GM21381 (cell line): ENCODE data around the gene GGT5.
"Not testable (repeated sequence)": the region's sequence is repeated elsewhere in the genome, so short reads cannot be mapped to it uniquely, and the experiment has no call there.

Experiments used
- ATAC-seq: cut with Tn5 transposase; IDR thresholded peaks from one replicate; pipeline ENCODE4 v1.9.1; 2021; ENCODE audit warnings: mild to moderate bottlenecking, moderate library complexity; ENCODE audit not compliant: unreplicated experiment

Gene GGT5

GRCh38 chr22:24185001-24185500 lies 59.8 kb downstream of the GGT5 start:
- no peak for ATAC-seq

DNA sequence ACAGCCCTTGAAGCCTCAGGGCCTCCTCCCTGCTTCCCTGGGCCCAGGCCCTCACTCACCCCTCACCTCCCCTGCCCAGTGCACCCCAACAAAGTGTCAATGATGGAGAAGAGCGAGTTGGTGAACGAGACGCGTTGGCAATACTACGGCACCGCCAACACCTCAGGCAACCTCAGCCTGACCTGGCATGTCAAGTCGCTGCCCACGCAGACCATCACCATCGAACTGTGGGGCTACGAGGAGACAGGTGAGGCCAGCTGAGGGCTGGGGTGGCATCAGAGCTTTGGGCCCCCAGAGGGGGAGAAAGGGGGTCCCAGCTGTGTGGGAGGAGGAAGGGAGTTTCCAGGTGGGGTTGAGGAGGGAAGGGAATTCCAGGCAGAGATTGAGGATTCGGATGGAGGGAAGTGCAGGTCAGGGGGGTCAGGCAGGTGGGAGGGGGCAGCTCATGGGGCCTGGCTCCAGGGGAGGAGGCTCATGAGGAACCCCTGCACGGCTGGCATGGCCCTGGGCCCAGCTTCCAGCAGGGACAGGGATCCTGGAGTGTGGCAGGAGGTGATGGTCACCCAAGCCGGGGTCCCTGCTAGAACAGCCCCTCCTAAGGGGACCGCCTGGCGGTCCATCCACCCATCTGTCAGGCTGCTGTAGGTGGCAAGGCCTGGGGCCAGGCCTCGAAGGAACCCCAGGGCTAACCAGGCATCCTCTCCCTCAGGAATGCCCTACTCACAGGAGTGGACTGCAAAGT lies 60.7 kb downstream of the GGT5 start:
- ATAC-seq, result no peak

DNA sequence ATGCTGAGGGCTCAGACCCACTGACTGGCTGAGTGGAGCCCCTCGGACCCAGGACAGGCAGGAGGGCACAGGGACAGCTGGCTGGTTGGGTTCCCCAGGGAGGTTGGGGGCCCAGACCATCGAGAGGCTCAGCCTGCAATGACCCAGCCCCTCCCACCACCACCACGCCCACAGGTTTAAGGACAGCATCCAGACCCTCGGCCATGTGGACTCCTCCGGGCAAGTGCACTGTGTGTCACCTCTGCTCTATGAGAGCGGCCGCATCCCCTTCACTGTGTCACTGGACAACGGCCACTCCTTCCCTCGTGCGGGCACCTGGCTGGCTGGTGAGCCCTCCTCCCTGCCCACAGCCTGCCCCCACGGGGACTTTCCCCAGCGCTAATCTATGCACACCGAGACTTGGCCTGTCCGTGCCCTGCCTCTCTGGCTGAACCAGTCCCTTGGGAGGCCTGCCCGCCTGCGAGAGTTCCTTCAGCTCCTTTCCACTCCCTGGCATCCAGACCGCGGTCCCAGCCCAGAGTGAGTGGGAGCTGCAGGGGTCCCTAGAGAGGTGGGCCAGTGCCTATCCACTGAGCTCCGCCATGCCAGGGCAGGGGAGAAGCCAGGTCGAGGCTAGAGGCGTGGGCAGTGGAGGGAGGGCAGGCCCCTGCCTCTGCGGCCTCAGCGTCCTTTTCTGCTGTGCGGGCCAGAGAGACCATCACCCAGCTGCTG lies 61.4 kb downstream of the GGT5 start:
- no peak for ATAC-seq

DNA sequence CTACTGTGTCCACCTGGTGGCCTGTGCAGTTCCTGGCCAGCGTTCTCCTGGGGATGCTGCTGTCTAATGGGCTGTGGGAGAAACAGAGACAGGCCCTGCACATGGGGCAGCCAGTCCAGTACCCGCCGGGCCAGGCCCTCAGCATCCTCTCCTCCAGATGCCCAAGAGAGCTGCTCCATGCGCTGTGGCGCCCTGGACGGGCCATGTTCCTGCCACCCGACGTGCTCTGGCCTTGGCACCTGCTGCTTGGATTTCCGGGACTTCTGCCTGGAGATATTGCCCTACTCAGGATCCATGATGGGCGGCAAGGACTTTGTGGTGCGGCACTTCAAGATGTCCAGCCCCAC lies 62.0 kb downstream of the GGT5 start:
- not testable (repeated sequence) for ATAC-seq

- no peak for ATAC-seq
Observed at GRCh38 chr22:24181996-24182899, 62.6 kb downstream of the GGT5 start.

GRCh38 chr22:24181088-24181995 lies 63.5 kb downstream of the GGT5 start, which contains the start of gene SUSD2:
SUSD2 (plus strand) TSS chr22:24181487; CDS start chr22:24181520, 33 bp downstream.
- no peak for ATAC-seq

DNA sequence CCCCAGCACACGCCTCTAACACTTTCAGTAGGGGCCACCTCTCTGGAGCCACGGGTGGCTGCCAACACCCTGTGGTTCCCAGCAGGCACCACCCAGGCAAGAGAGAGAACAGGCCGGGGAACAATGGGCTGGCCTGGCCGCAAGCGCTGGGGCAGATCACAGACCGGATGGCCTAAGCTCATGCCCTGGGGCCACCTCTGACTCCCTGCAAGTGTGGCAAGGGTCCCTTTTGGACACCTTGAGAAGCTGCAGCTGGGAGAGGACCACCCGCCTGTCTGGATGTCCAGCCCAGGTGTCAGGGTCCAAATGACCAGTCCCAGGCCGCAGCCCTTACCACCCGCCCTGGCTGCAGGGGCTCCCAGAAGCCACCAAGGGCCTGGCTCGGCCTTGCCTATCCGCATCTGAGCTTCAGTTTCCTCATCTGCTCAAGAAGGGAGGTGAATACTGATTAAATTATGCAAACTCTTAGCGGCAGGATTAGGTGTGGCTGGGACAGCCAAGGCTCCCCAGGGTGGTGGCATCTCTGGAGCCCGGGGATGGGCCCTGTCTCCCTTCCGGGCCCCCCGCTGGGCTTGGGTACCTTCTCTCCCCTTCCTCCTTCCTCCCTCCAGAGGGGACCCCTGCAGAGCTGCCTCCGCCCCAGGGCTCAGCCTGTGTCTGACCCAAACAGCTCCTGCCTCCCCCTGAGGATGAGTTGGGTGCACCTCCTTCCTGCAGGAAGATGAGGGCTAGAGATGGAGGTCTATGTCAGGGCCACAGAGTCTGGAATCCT lies 64.4 kb downstream of the GGT5 start:
- ATAC-seq, result no peak

- no peak for ATAC-seq
Observed at GRCh38 chr22:24179478-24180210, 65.2 kb downstream of the GGT5 start.

GRCh38 chr22:24178502-24179440 lies 66.1 kb downstream of the GGT5 start:
- ATAC-seq, result no peak

GRCh38 chr22:24178021-24178431 lies 66.9 kb downstream of the GGT5 start:
- ATAC-seq, result no peak

GRCh38 chr22:24177456-24177855 lies 67.4 kb downstream of the GGT5 start:
- ATAC-seq, result no peak

DNA sequence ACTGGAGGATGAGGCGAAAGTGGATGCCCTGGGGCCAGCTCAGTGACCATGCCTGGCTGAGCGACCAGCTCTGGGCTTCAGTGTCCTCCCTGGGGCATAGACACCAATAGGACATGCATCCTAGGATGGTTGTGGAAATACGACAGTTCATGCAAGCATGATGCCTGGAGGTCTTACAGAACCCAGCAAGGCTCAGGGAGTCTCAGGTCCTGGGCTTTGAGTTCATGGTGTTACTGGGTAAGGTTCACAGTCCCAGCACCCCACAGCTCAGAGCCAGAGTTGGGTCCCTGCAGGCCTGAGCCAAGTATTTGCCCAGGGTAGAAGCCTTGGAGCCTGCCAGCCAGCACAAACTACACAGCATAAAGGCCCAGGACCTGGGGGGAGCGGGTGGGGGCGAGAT lies 67.8 kb downstream of the GGT5 start:
- ATAC-seq, result no peak

DNA sequence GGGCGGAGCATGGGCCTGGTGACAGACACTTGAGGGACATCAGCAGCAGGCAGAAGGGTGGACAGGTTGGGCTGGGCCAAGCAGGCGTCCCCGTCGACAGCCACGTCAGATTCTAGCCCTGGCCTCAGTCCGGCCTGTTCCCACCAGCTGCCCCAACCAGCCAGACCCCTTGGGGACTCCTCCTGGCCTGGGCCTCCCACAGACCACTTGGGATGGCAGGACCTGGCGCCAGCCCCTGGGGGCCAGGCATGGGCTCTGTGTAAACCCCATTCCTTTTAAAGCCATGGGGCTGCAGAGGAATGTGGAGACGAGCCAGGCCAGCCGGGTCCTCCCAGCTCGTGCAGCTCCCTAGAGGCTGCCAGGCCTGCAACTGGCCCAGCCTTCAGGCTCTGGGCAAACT lies 68.3 kb downstream of the GGT5 start:
- ATAC-seq, result no peak

- no peak for ATAC-seq
Observed at GRCh38 chr22:24176040-24176439, 68.8 kb downstream of the GGT5 start.

GRCh38 chr22:24175160-24175808 lies 69.6 kb downstream of the GGT5 start:
- ATAC-seq, result no peak

- ATAC-seq, result no peak
Observed at GRCh38 chr22:24171822-24172221, 73.1 kb downstream of the GGT5 start.

- ATAC-seq, result no peak
Observed at GRCh38 chr22:24170632-24171031, 74.2 kb downstream of the GGT5 start.
